Breast epithelium (tissue), 3 donors: Measurements from ENCODE around the gene SAC3D1.
"Not testable (repeated sequence)": the region's sequence is repeated elsewhere in the genome, so short reads cannot be mapped to it uniquely, and the experiment has no call there.

Experiments
- POLR2A ChIP-seq: fragments of 450-650 bp; IDR thresholded peaks from one replicate; pipeline ENCODE4 v1.6.1; 2016; ENCODE audit warnings: antibody characterized with exemption, mild to moderate bottlenecking, moderate library complexity
- POLR2AphosphoS5 ChIP-seq, 3 donors: sonication (generic); formaldehyde crosslinking; IDR thresholded peaks; one replicate each; pipeline ENCODE4 v1.6.1; 2017; ENCODE audit warnings: antibody characterized with exemption in 3 of 3
- TF ChIP-seq, protein P1 (sequence below), 3 donors: fragments of 450-650 bp; IDR thresholded peaks; one replicate each; pipeline ENCODE4 v1.5.1; 2016 to 2017; ENCODE audit warnings: antibody characterized with exemption in 3 of 3, mild to moderate bottlenecking in 3 of 3, moderate library complexity in 3 of 3

DNA sequence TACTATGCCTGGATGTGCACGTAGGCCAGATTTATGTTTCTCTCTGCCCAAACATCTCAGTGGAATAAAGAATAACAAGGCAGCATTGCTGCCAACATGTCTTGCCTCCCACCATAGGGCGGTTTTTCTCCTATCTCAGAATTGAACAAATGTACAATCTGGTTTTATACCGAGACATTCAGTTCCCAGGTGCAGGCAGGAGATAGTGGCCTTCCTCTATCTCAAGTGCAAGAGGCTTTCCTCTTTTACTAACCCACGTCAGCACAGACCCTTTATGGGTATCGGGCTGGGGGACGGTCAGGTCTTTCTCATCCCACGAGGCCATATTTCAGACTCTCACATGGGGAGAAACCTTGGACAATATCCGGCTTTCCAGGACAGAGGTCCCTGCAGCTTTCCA, 17.5 kb upstream of the SAC3D1 start:
- TF ChIP-seq, protein P1, sequence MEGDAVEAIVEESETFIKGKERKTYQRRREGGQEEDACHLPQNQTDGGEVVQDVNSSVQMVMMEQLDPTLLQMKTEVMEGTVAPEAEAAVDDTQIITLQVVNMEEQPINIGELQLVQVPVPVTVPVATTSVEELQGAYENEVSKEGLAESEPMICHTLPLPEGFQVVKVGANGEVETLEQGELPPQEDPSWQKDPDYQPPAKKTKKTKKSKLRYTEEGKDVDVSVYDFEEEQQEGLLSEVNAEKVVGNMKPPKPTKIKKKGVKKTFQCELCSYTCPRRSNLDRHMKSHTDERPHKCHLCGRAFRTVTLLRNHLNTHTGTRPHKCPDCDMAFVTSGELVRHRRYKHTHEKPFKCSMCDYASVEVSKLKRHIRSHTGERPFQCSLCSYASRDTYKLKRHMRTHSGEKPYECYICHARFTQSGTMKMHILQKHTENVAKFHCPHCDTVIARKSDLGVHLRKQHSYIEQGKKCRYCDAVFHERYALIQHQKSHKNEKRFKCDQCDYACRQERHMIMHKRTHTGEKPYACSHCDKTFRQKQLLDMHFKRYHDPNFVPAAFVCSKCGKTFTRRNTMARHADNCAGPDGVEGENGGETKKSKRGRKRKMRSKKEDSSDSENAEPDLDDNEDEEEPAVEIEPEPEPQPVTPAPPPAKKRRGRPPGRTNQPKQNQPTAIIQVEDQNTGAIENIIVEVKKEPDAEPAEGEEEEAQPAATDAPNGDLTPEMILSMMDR (IDR thresholded peaks at IDR 0.05): not testable (repeated sequence)
- not testable (repeated sequence) for TF ChIP-seq POLR2AphosphoS5 (IDR thresholded peaks at IDR 0.05); POLR2A
